Airway epithelial cell (primary cell): Measurements from ENCODE around the gene ADGRG4. TPM values are rescaled to one million over a fixed set of nuclear protein-coding genes. Genes with fewer than 3 reads are reported as not detected.

Source experiments
- total RNA-seq: library from RNA; depleted of rRNA; stranded (reverse); fragments of >200 nt; gene quantifications from 2 replicates; pipeline ENCODE4 v1.2.3, GENCODE V29; 2015

Gene ADGRG4, protein sequence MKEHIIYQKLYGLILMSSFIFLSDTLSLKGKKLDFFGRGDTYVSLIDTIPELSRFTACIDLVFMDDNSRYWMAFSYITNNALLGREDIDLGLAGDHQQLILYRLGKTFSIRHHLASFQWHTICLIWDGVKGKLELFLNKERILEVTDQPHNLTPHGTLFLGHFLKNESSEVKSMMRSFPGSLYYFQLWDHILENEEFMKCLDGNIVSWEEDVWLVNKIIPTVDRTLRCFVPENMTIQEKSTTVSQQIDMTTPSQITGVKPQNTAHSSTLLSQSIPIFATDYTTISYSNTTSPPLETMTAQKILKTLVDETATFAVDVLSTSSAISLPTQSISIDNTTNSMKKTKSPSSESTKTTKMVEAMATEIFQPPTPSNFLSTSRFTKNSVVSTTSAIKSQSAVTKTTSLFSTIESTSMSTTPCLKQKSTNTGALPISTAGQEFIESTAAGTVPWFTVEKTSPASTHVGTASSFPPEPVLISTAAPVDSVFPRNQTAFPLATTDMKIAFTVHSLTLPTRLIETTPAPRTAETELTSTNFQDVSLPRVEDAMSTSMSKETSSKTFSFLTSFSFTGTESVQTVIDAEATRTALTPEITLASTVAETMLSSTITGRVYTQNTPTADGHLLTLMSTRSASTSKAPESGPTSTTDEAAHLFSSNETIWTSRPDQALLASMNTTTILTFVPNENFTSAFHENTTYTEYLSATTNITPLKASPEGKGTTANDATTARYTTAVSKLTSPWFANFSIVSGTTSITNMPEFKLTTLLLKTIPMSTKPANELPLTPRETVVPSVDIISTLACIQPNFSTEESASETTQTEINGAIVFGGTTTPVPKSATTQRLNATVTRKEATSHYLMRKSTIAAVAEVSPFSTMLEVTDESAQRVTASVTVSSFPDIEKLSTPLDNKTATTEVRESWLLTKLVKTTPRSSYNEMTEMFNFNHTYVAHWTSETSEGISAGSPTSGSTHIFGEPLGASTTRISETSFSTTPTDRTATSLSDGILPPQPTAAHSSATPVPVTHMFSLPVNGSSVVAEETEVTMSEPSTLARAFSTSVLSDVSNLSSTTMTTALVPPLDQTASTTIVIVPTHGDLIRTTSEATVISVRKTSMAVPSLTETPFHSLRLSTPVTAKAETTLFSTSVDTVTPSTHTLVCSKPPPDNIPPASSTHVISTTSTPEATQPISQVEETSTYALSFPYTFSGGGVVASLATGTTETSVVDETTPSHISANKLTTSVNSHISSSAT (N-terminal part only)
- total RNA-seq, result not detected in 2 replicates

DNA sequence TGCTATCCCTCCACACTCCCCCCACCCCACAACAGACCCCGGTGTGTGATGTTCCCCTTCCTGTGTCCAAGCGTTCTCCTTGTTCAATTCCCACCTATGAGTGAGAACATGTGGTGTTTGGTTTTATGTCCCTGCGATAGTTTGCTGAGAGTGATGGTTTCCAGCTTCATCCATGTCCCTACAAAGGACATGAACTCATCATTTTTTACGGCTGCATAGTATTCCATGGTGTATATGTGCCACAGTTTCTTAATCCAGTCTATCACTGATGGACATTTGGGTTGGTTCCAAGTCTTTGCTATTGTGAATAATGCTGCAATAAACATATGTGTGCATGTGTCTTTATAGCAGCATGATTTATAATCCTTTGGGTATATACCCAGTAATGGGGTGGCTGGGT is at the start of gene ADGRG4:
Gene ADGRG4, plus strand, starts transcription at position 243 of the 400 bp plus-strand sequence. CDS start 7,815 bp downstream, outside the sequence.

DNA sequence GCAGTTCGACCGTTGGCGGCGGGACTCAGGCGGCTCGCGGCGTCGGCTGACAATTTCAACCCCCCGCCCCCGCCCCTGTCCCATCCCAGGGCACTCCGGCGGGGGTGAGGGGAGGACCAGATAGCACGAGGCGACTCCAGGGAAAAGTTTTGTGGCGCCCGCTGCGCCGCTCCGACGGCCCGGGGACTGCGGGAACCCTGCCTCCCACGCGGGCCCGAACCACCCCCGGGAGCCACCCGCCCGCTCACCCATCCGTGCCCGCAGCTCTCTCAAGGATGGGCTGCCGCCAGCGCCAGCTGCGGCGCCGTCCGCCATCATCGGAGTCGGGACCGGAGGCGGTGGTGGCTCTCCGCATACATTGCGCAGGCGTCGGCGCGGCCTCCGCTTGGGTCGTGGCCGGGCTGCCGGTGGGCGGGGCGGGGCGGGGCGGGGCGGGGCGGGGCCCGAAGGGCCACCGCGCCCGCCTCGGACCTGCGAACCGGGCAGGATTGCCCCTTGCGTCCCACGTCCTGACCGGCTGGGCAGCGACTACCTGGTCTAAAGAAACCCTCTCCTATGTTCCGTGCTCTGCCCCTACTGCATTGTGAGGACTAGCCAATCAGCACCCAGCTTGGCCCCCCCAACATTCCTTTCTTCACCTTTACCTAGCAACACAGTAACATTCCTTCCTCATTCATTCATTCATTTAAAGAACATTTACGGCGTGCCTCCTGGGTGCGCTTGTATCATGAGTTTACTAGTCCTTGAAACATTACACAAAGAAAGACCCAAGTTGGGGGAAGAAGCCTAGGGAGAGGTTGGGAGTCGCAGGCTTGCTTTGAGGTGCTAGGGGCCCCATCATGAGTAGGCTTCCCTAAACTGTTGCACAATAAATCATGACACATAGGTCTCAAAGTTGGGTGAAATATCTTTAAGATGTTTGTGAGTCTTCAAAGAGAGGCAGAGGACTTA is 49.4 kb upstream of the ADGRG4 start, which contains the start of gene MAP7D3:
Gene MAP7D3, minus strand, starts transcription at position 360 of the 951 bp plus-strand sequence. Its CDS starts 42 bp downstream, at position 318.

Other genes with a start within 250 kb of the ADGRG4 start
- gene FHL1, start 153.4 kb upstream of the ADGRG4 start, total RNA-seq, result 13.9 and 21.8 TPM in 2 replicates
- gene MAP7D3, start 49.6 kb upstream of the ADGRG4 start, total RNA-seq, result 4.7 and 9.0 TPM in 2 replicates
- gene BRS3, start 187.0 kb downstream of the ADGRG4 start, total RNA-seq, result not detected in 2 replicates
- gene HTATSF1, start 196.6 kb downstream of the ADGRG4 start, total RNA-seq, result 29.4 and 35.0 TPM in 2 replicates
- gene VGLL1, start 231.3 kb downstream of the ADGRG4 start, total RNA-seq, result 6.8 and 10.7 TPM in 2 replicates